Omental fat pad (tissue), 4 donors: ENCODE results near the gene HPSE2. TPM values are rescaled to one million over a fixed set of nuclear protein-coding genes. Genes with fewer than 3 reads are reported as not detected.

Experiments
- ATAC-seq: fragments of 150-250 bp; one replicate; pipeline ENCODE4 v1.9.1; 2016; ENCODE audit warnings: mild to moderate bottlenecking, moderate library complexity; ENCODE audit not compliant: low FRiP score
- DNase-seq: peaks from one replicate; pipeline ENCODE4 v3.0.0-alpha.2; 2019; ENCODE audit warnings: low spot score
- total RNA-seq, 4 donors: library from RNA; depleted of rRNA; stranded (reverse); fragments of >200 nt; gene quantifications; one replicate each; pipeline ENCODE4 v1.1.0, GENCODE V29; 2016
- TF ChIP-seq, protein P1 (sequence below), 3 donors: fragments of 450-650 bp; IDR thresholded peaks; one replicate each; pipeline ENCODE4 v1.5.1; 2016 to 2017; ENCODE audit warnings: antibody characterized with exemption in 3 of 3, mild to moderate bottlenecking in 3 of 3, moderate library complexity in 2 of 3

Gene HPSE2
- total RNA-seq, 4 donors from 2014 or later = 0.24 to 1.5 (median 0.46) TPM

- TF ChIP-seq, protein P1, sequence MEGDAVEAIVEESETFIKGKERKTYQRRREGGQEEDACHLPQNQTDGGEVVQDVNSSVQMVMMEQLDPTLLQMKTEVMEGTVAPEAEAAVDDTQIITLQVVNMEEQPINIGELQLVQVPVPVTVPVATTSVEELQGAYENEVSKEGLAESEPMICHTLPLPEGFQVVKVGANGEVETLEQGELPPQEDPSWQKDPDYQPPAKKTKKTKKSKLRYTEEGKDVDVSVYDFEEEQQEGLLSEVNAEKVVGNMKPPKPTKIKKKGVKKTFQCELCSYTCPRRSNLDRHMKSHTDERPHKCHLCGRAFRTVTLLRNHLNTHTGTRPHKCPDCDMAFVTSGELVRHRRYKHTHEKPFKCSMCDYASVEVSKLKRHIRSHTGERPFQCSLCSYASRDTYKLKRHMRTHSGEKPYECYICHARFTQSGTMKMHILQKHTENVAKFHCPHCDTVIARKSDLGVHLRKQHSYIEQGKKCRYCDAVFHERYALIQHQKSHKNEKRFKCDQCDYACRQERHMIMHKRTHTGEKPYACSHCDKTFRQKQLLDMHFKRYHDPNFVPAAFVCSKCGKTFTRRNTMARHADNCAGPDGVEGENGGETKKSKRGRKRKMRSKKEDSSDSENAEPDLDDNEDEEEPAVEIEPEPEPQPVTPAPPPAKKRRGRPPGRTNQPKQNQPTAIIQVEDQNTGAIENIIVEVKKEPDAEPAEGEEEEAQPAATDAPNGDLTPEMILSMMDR (IDR thresholded peaks at IDR 0.05) = no peak
- DNase-seq = no peak
Observed at GRCh38 chr10:98921316-98921715, 314.3 kb downstream of the HPSE2 start.

GRCh38 chr10:98920807-98921206 is 314.8 kb downstream of the HPSE2 start:
- ATAC-seq = no peak
- DNase-seq = no peak
- TF ChIP-seq, protein P1 (IDR thresholded peaks at IDR 0.05) = no peak

More at GRCh38 chr10:98921316-98921715, 314.3 kb downstream of the HPSE2 start:
- no peak for ATAC-seq

GRCh38 chr10:98920360-98920759 is 315.3 kb downstream of the HPSE2 start:
- DNase-seq (no peak), ATAC-seq (no peak)
- TF ChIP-seq, protein P1 (IDR thresholded peaks at IDR 0.05) = no peak

- TF ChIP-seq, protein P1 (IDR thresholded peaks at IDR 0.05) = no peak
- no peak for DNase-seq
Observed at GRCh38 chr10:98919899-98920298, 315.8 kb downstream of the HPSE2 start.

DNA sequence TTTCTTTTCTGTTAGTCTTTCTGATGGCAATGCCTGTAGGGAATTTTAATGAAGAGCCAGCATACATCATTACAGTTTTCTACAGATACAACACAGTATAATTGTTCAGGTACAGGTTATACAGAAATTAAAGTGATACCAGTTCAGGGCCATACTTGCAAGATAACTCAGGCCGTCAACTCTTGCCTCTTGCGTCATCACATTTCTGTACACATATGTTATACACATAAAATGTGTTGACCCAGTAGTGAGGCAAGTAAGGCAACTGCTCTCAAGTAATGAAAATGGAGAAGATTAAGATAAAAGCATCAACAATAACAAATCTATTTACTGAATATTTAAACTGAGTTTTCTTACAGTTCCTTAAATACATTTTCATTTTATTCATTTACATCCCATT is 317.8 kb downstream of the HPSE2 start:
- DNase-seq = no peak
- TF ChIP-seq, protein P1 (IDR thresholded peaks at IDR 0.05) = no peak
- ATAC-seq = no peak

More at GRCh38 chr10:98919899-98920298, 315.8 kb downstream of the HPSE2 start:
- no peak for ATAC-seq

GRCh38 chr10:98916526-98917125 is 319.0 kb downstream of the HPSE2 start:
- DNase-seq = no peak
- no peak for ATAC-seq
- TF ChIP-seq, protein P1 (IDR thresholded peaks at IDR 0.05) = no peak

DNA sequence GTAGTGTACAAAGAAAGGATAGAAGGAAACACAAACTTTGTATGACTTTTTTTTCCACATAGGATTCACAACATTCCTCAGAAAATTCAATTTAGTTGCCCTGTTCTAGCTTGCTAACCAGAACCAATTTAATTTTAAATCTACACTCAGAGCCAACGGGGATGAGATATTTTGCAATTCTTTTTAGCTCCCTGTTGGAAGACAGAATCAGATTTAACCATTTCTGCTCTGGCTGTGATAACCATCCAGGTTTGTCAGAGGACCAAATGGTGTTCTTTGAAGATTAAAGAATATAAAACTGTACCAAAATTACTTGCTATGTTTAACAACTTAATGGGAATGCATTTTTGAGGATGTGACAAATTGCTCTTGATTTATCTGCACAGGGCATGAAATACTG is 319.7 kb downstream of the HPSE2 start:
- TF ChIP-seq, protein P1 (IDR thresholded peaks at IDR 0.05) = no peak
- no peak for ATAC-seq
- DNase-seq = no peak
